Kidney (tissue), 14 donors: ENCODE data around the gene ARHGAP23. TPM values are rescaled to one million over a fixed set of nuclear protein-coding genes. Genes with fewer than 3 reads are reported as not detected.
A peak's percentile ranks its signal among the peaks of the same experiment; 100 is the strongest.

Experiments
- DNase-seq, 5 donors: peaks; one replicate each; pipeline ENCODE4 v3.0.0-alpha.2; 2013 to 2020
- FAIRE-seq: peaks from 2 replicates; lab custom pipeline; 2012; peaks lifted over from hg19 to GRCh38; lab: Jason Lieb, UNC
- H3K27ac ChIP-seq, 2 donors: one replicate each; pipeline ENCODE4 v1.7.0; 2013; ENCODE audit warnings: low read depth in 2 of 2, low read length in 2 of 2, inconsistent platforms in 1 of 2
- H3K27me3 ChIP-seq: one replicate; pipeline ENCODE4 v1.7.1; 2013; ENCODE audit warnings: low read length, inconsistent platforms; ENCODE audit not compliant: control insufficient read depth, insufficient read depth
- H3K36me3 ChIP-seq, 3 donors: one replicate each; pipeline versions ENCODE4 v1.7.0 to v1.7.1; 2013; ENCODE audit warnings: low read length in 3 of 3, control low read depth in 1 of 3, inconsistent platforms in 1 of 3; ENCODE audit not compliant: insufficient read depth in 3 of 3, control insufficient read depth in 2 of 3
- H3K4me1 ChIP-seq, 3 donors: one replicate each; pipeline versions ENCODE4 v1.7.0 to v1.7.1; 2013; ENCODE audit warnings: low read length in 3 of 3, inconsistent platforms in 1 of 3, low read depth in 1 of 3; ENCODE audit not compliant: control insufficient read depth in 2 of 3, insufficient read depth in 2 of 3
- H3K4me3 ChIP-seq, 3 donors: one replicate each; pipeline versions ENCODE4 v1.7.0 to v1.8.1; 2013; ENCODE audit warnings: low read length in 3 of 3, control low read depth in 1 of 3, inconsistent platforms in 1 of 3
- H3K9ac ChIP-seq, 3 donors: one replicate each; pipeline versions ENCODE4 v1.7.0 to v1.7.1; 2013; ENCODE audit warnings: low read length in 3 of 3, control low read depth in 1 of 3, inconsistent platforms in 1 of 3
- H3K9me3 ChIP-seq, 3 donors: one replicate each; pipeline versions ENCODE4 v1.7.0 to v1.7.1; 2013; ENCODE audit warnings: low read length in 3 of 3, control low read depth in 1 of 3, inconsistent platforms in 1 of 3; ENCODE audit not compliant: control insufficient read depth in 2 of 3, insufficient read depth in 1 of 3
- CTCF ChIP-seq: IDR thresholded peaks from 3 replicates; pipeline ENCODE4 v1.5.1; 2012; ENCODE audit warnings: mild to moderate bottlenecking, moderate library complexity, borderline replicate concordance; ENCODE audit not compliant: insufficient read depth; ENCODE audit errors: extremely low read depth
- intact Hi-C: fragments of 100-400 bp; cut with DNase I; formaldehyde crosslinking; loops from one replicate; pipeline ENCODE4 v1.11.1; 2022
- polyA plus RNA-seq: library from polyadenylated mRNA; stranded (reverse); fragments of 350-450 nt; fragmentation: Illumina TruSeq; extraction: RNeasy Lipid Tissue Mini Kit (QIAGEN cat#74804); gene quantifications from one replicate; pipeline ENCODE4 v1.2.3, GENCODE V29; 2014; ENCODE audit warnings: low read depth, low replicate concordance; ENCODE audit not compliant: insufficient read depth
- total RNA-seq: library from RNA; stranded (reverse); fragmentation: NEBNext Ultra II Directional; extraction: Animal tissue kit (Norgen Biotek cat#: 25700); gene quantifications from one replicate; pipeline ENCODE4 v1.2.1, GENCODE V29; 2021
- donor health status: control.
- donor health status: control.
- donor health status: control.
- donor health status: control.
- donor health status: control.
- donor health status: DM: yes; HTN: yes; CAD: no.
- donor health status: Normal renal cell carcinoma (clear cell type).

The ARHGAP23 gene
- total and polyA plus RNA-seq, 2 donors from 2014 or later, result 7.6 to 53.8 TPM

GRCh38 chr17:38404174-38404943 is 23.9 kb upstream of the ARHGAP23 start:
- Histone ChIP-seq H3K36me3 (peaks cover 2 to 26% (median 13%) of the 10 kb centered on the region in 3 donors), H3K4me3 (no peak overlapping the region), H3K9ac (no peak overlapping the region), H3K27ac (no peak overlapping the region), H3K4me1 (no peaks in the 10 kb centered on the region), H3K27me3 (no peaks in the 10 kb centered on the region), H3K9me3 (no peaks in the 10 kb centered on the region)
- intact Hi-C loops, result no loop called here
- no peak for TF ChIP-seq CTCF
- peak in 1 of 5 donors; percentile 26 for DNase-seq
- FAIRE-seq, result no peak

- TF ChIP-seq CTCF, result no peak
- Histone ChIP-seq H3K27ac (no peak overlapping the region), H3K9ac (no peak overlapping the region), H3K4me3 (no peak overlapping the region), H3K9me3 (no peaks in the 10 kb centered on the region), H3K27me3 (no peaks in the 10 kb centered on the region), H3K36me3 (peaks cover 0 to 13% (median 5%) of the 10 kb centered on the region in 3 donors), H3K4me1 (no peaks in the 10 kb centered on the region)
- intact Hi-C loops, result no loop called here
- DNase-seq (no peak), FAIRE-seq (no peak)
These were observed 22.6 kb upstream of the ARHGAP23 start for GRCh38 chr17:38405654-38406053.

- intact Hi-C loops, result loop anchor here (5.0 kb wide), 1 partner anchor 68 kb away; the partner anchor contains the start of gene GPR179
- no peaks in the 10 kb centered on the region for H3K27me3 ChIP-seq
- no peak overlapping the region for H3K4me3 ChIP-seq
- H3K27ac ChIP-seq, result no peak overlapping the region
- TF ChIP-seq CTCF, result no peak
- H3K9me3 ChIP-seq, result no peaks in the 10 kb centered on the region
- FAIRE-seq, result no peak
- H3K4me1 ChIP-seq, result no peaks in the 10 kb centered on the region
- no peaks in the 10 kb centered on the region for H3K36me3 ChIP-seq
- DNase-seq, result no peak
- H3K9ac ChIP-seq, result no peak overlapping the region
These were observed 18.1 kb upstream of the ARHGAP23 start for GRCh38 chr17:38410201-38410600.
